HCT116 (cell line): Measurements from ENCODE around the gene CTNNA2. TPM values are rescaled to one million over a fixed set of nuclear protein-coding genes. Genes with fewer than 3 reads are reported as not detected.

Experiments used
- ATAC-seq: fragments of 200-7000 bp; cut with Tn5 transposase; 2 replicates; pipeline ENCODE4 v1.9.1; 2020; ENCODE audit warnings: mild to moderate bottlenecking, moderate library complexity
- BruUV-seq: library from RNA; stranded (reverse); fragments of 400-500 nt; replicated peaks from 2 replicates; lab custom pipeline; 2021; lab: Mats Ljungman, UMichigan
- CTCF ChIA-PET: fragments of 300-600 bp; sonication (Branson Sonifier 250); formaldehyde crosslinking; loops from one replicate; lab custom pipeline; 2021; ENCODE audit warnings: antibody characterized with exemption; lab: Charles Lee
- POLR2A ChIA-PET: fragments of 300-600, 350-600 bp; sonication (Branson Sonifier 250); formaldehyde crosslinking; loops from one replicate; lab custom pipeline; 2021; ENCODE audit warnings: antibody characterized with exemption; lab: Charles Lee
- RAD21 ChIA-PET, 2 experiments: fragments of 300-600 bp; sonication (Branson Sonifier 250); formaldehyde crosslinking; loops; one replicate each; lab custom pipeline; 2023; ENCODE audit warnings: low total read pairs in 2 of 2; ENCODE audit not compliant: uncharacterized antibody in 2 of 2, unreplicated experiment in 2 of 2, low non-redundant PET in 1 of 2; lab: Charles Lee
- DNase-seq: peaks from one replicate; pipeline ENCODE4 v3.0.0-alpha.2; 2010; ENCODE audit warnings: low read depth, low spot score
- H2AFZ ChIP-seq: fragments of 200-600 bp; shearing (Covaris generic), sonication (generic); 2 replicates; pipeline ENCODE4 v1.6.1; 2017; ENCODE audit warnings: low read depth, mixed run types, mixed read lengths, antibody characterized with exemption, low read length; ENCODE audit not compliant: poor library complexity, severe bottlenecking
- H3K27ac ChIP-seq: 2 replicates; pipeline ENCODE4 v1.5.1; 2012; ENCODE audit warnings: low read depth, low read length
- H3K27me3 ChIP-seq: fragments of 200-600 bp; sonication (generic); 2 replicates; pipeline ENCODE4 v1.6.1; 2016; ENCODE audit warnings: mixed run types, low read length, mixed read lengths; ENCODE audit not compliant: insufficient read depth
- H3K36me3 ChIP-seq, 2 experiments: fragments of 200-500 bp in 1 of 2; fragments of 200-600 bp in 1 of 2; sonication (Bioruptor generic) in 1 of 2; sonication (generic) in 1 of 2; 2 replicates each; pipeline versions ENCODE4 v1.5.1 to v1.6.1; 2014 to 2016; ENCODE audit warnings: low read length in 2 of 2, inconsistent platforms in 1 of 2, mixed read lengths in 1 of 2, mixed run types in 1 of 2; ENCODE audit not compliant: insufficient read depth in 2 of 2, control insufficient read depth in 1 of 2
- H3K4me1 ChIP-seq, 2 experiments: fragments of 200-600 bp in 1 of 2; sonication (generic) in 1 of 2; 2 replicates each; pipeline versions ENCODE4 v1.5.1 to v1.6.1; 2012 to 2017; ENCODE audit warnings: low read length in 2 of 2, inconsistent platforms in 1 of 2, mild to moderate bottlenecking in 1 of 2, mixed read lengths in 1 of 2, mixed run types in 1 of 2, moderate library complexity in 1 of 2; ENCODE audit not compliant: insufficient read depth in 2 of 2, control insufficient read depth in 1 of 2
- H3K4me2 ChIP-seq: fragments of 200-600 bp; sonication (generic); 2 replicates; pipeline ENCODE4 v1.6.1; 2017; ENCODE audit warnings: mixed run types, low read length, mixed read lengths
- H3K4me3 ChIP-seq, 2 experiments: fragments of 200-600 bp in 1 of 2; sonication (generic) in 1 of 2; replicated peaks in 1 of 2; 2 replicates each; pipeline ENCODE4 v1.5.1; 2011 to 2016; ENCODE audit warnings: low read length in 2 of 2, control low read depth in 1 of 2, low read depth in 1 of 2, mild to moderate bottlenecking in 1 of 2, mixed read lengths in 1 of 2, mixed run types in 1 of 2
- H3K79me2 ChIP-seq: fragments of 200-600 bp; sonication (generic); 2 replicates; pipeline ENCODE4 v1.6.1; 2017; ENCODE audit warnings: mild to moderate bottlenecking, mixed run types, low read length, moderate library complexity, mixed read lengths; ENCODE audit not compliant: insufficient read depth
- H3K9ac ChIP-seq: fragments of 200-600 bp; sonication (generic); 2 replicates; pipeline ENCODE4 v1.6.1; 2016; ENCODE audit warnings: low read length, mixed read lengths
- H3K9me2 ChIP-seq: fragments of 200-600 bp; sonication (generic), shearing (Covaris generic); 2 replicates; pipeline ENCODE4 v1.6.1; 2017; ENCODE audit warnings: mixed run types, mild to moderate bottlenecking, moderate library complexity; ENCODE audit not compliant: insufficient read depth
- H3K9me3 ChIP-seq, 2 experiments: fragments of 200-500 bp in 1 of 2; fragments of 200-600 bp in 1 of 2; sonication (Bioruptor generic) in 1 of 2; sonication (generic) in 1 of 2; 2 replicates each; pipeline ENCODE4 v1.6.1; 2014 to 2017; ENCODE audit warnings: low read length in 2 of 2, mixed read lengths in 2 of 2, inconsistent platforms in 1 of 2, low read depth in 1 of 2, mild to moderate bottlenecking in 1 of 2, mixed run types in 1 of 2, moderate library complexity in 1 of 2; ENCODE audit not compliant: control insufficient read depth in 1 of 2, insufficient read depth in 1 of 2
- H4K20me1 ChIP-seq: fragments of 200-600 bp; sonication (generic), shearing (Covaris generic); 2 replicates; pipeline ENCODE4 v1.6.1; 2017; ENCODE audit warnings: mixed run types, mild to moderate bottlenecking, moderate library complexity; ENCODE audit not compliant: insufficient read depth
- ATF3 ChIP-seq: IDR thresholded peaks from 2 replicates; pipeline ENCODE4 v1.6.1; 2012
- CBX3 ChIP-seq: IDR thresholded peaks from 2 replicates; pipeline ENCODE4 v1.6.1; 2012; ENCODE audit warnings: low read depth
- EZH2 ChIP-seq: fragments of 200-600 bp; sonication (generic); IDR thresholded peaks from 2 replicates; pipeline ENCODE4 v1.6.1; 2017; ENCODE audit warnings: antibody characterized with exemption, mixed run types
- EZH2phosphoT487 ChIP-seq: fragments of 200-600 bp; IDR thresholded peaks from 2 replicates; pipeline ENCODE4 v1.6.1; 2018; ENCODE audit warnings: antibody characterized with exemption, borderline replicate concordance
- FOSL1 ChIP-seq: IDR thresholded peaks from 2 replicates; pipeline ENCODE4 v1.6.1; 2012; ENCODE audit warnings: low read depth
- MAX ChIP-seq: IDR thresholded peaks from 2 replicates; pipeline ENCODE4 v1.6.1; 2012
- POLR2A ChIP-seq: IDR thresholded peaks from 2 replicates; pipeline ENCODE4 v1.7.0; 2011; ENCODE audit warnings: borderline replicate concordance; ENCODE audit not compliant: insufficient read depth, insufficient read length; ENCODE audit errors: extremely low read depth
- POLR2AphosphoS5 ChIP-seq: IDR thresholded peaks from 2 replicates; pipeline ENCODE4 v1.6.1; 2011; ENCODE audit warnings: mild to moderate bottlenecking, low read depth, low read length, moderate library complexity
- REST ChIP-seq: IDR thresholded peaks from 2 replicates; pipeline ENCODE4 v1.6.1; 2012; ENCODE audit warnings: low read depth
- SIN3A ChIP-seq: IDR thresholded peaks from 2 replicates; pipeline ENCODE4 v1.6.1; 2012; ENCODE audit warnings: low read depth
- SP1 ChIP-seq: IDR thresholded peaks from 2 replicates; pipeline ENCODE4 v1.6.1; 2012; ENCODE audit warnings: low read depth
- SRF ChIP-seq: IDR thresholded peaks from 2 replicates; pipeline ENCODE4 v1.6.1; 2012; ENCODE audit warnings: low read depth
- TCF7L2 ChIP-seq: IDR thresholded peaks from 2 replicates; pipeline ENCODE4 v1.7.0; 2011; ENCODE audit warnings: borderline replicate concordance, inconsistent platforms; ENCODE audit not compliant: insufficient read depth, insufficient read length; ENCODE audit errors: extremely low read depth
- YY1 ChIP-seq: IDR thresholded peaks from 2 replicates; pipeline ENCODE4 v1.6.1; 2011; ENCODE audit warnings: low read length, low read depth, moderate library complexity, mild to moderate bottlenecking; ENCODE audit not compliant: insufficient replicate concordance; ENCODE audit errors: extremely low read depth
- ZFX ChIP-seq: fragments of 450-650 bp; IDR thresholded peaks from 2 replicates; pipeline ENCODE4 v1.6.1; 2017
- intact Hi-C: fragments of 100-400 bp; cut with micrococcal nuclease; formaldehyde crosslinking; loops from 2 replicates; pipeline ENCODE4 v1.10.0; 2022
- total RNA-seq: library from RNA; stranded (reverse); gene quantifications from one replicate; pipeline ENCODE4 v1.2.1, GENCODE V29; 2021; ENCODE audit not compliant: unreplicated experiment

CTNNA2 gene
- total RNA-seq, 1 experiment from 2014 or later, result not detected

- no peak for TF ChIP-seq MAX
- TF ChIP-seq SIN3A, result no peak
Observed at GRCh38 chr2:79980116-79980515, 467.3 kb downstream of the CTNNA2 start (continued).

- Histone ChIP-seq H3K27me3 (no peaks in the 10 kb centered on the region), H3K9me3 (no peaks in the 10 kb centered on the region; a peak in 2 of 4 replicates), H2AFZ (no peak overlapping the region), H3K4me3 (no peak overlapping the region), H3K4me1 (no peaks in the 10 kb centered on the region), H3K27ac (no peak overlapping the region), H4K20me1 (no peaks in the 10 kb centered on the region), H3K36me3 (no peaks in the 10 kb centered on the region), H3K79me2 (no peaks in the 10 kb centered on the region), H3K9ac (no peak overlapping the region), H3K4me2 (no peak overlapping the region), H3K9me2 (no peaks in the 10 kb centered on the region)
- ChIA-PET POLR2A (no interaction called here), RAD21 (no interaction called here), CTCF (no interaction called here)
- ATAC-seq (no peak), DNase-seq (no peak)
- TF ChIP-seq SP1, result no peak
- TF ChIP-seq YY1, result no peak
- TF ChIP-seq ZFX, result no peak
- TF ChIP-seq MAX, result no peak
- TF ChIP-seq FOSL1, result no peak
- no peak for TF ChIP-seq POLR2A
- intact Hi-C loops, result no loop called here
- BruUV-seq, result no TSS peak
Observed at GRCh38 chr2:79980816-79981215, 468.0 kb downstream of the CTNNA2 start.

- H4K20me1 ChIP-seq, result no peaks in the 10 kb centered on the region
- H3K9ac ChIP-seq, result no peak overlapping the region
- no peaks in the 10 kb centered on the region for H3K79me2 ChIP-seq
- ChIA-PET POLR2A (no interaction called here), CTCF (no interaction called here), RAD21 (no interaction called here)
- no TSS peak for BruUV-seq
- no peaks in the 10 kb centered on the region for H3K36me3 ChIP-seq
- peaks cover 0 to 2% of the 10 kb centered on the region in 2 experiments; a peak in 2 of 4 replicates for H3K9me3 ChIP-seq
- ATAC-seq (no peak), DNase-seq (no peak)
- intact Hi-C loops, result no loop called here
- no peak overlapping the region for H3K4me2 ChIP-seq
- no peak overlapping the region for H3K4me3 ChIP-seq
- no peaks in the 10 kb centered on the region for H3K27me3 ChIP-seq
- no peaks in the 10 kb centered on the region for H3K4me1 ChIP-seq
- H2AFZ ChIP-seq, result no peak overlapping the region
- H3K27ac ChIP-seq, result no peak overlapping the region
- H3K9me2 ChIP-seq, result no peaks in the 10 kb centered on the region
- TF ChIP-seq SRF (no peak), ZFX (no peak), REST (no peak), EZH2 (no peak), FOSL1 (no peak), ATF3 (no peak), POLR2A (no peak), POLR2AphosphoS5 (no peak), TCF7L2 (no peak), EZH2phosphoT487 (no peak), CBX3 (no peak), SP1 (no peak), MAX (no peak), YY1 (no peak)
Observed at GRCh38 chr2:79981316-79981715, 468.5 kb downstream of the CTNNA2 start.
